Measurements from ENCODE around the gene AIG1. TPM values are rescaled to one million over a fixed set of nuclear protein-coding genes. Genes with fewer than 3 reads are reported as not detected.
"Not testable (repeated sequence)": the region's sequence is repeated elsewhere in the genome, so short reads cannot be mapped to it uniquely, and the experiment has no call there.

AIG1 gene, protein sequence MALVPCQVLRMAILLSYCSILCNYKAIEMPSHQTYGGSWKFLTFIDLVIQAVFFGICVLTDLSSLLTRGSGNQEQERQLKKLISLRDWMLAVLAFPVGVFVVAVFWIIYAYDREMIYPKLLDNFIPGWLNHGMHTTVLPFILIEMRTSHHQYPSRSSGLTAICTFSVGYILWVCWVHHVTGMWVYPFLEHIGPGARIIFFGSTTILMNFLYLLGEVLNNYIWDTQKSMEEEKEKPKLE
- 10 to 100 TPM; 11.9 to 13.5 TPM for total RNA-seq

DNA sequence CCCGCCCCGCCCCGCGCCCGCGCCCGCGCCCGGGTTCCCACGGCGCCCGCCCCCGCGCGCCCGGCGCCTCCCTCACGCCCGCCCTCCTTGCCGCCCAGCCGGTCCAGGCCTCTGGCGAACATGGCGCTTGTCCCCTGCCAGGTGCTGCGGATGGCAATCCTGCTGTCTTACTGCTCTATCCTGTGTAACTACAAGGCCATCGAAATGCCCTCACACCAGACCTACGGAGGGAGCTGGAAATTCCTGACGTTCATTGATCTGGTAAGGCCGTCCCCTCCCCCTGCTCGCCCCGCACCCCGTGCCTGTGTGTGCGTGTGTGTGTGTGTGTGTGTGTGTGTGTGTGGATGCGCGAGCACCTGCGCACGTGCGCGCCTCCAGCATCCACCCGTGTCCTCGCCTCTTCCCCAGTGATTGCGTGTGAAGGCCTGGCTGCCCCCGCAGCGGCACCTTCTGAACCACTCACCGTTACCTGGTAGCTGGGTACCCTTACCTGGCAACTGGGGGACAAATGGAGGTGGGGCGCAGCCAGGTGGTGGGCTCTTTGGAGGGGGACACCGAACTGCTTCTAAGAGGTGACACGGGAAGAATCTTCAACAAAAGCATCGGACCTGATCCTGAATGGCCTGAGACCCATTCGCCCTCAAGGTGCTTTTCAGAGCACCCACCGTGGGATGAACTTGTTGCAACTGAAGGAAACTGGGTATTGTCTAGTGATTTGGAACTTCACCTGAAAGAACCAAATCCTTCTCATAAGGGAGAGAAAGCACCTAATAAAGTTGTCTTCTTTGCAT lies at the start of gene AIG1:
Gene AIG1 (plus strand): TSS at position 84 of the 791 bp plus-strand sequence. CDS start 37 bp downstream, at position 121.
- H3K27ac ChIP-seq = peak within 1 kb of the TSS; percentile 95 to 97 (median 95)
- H3K4me1 ChIP-seq = peaks cover 13% of the 10 kb centered on the region
- WGBS, 2 donors = 3 to 5% methylated on average over 16 to 30 of the region's 50 CpGs
- peak within 1 kb of the TSS; percentile 54 to 64 for H3K4me3 ChIP-seq
- DNase-seq (peak in 1 of 4 donors; percentile 79), ATAC-seq (peak; percentile 45)
- no peaks in the 10 kb centered on the region for H3K36me3 ChIP-seq (replicated peaks in 1 of 2; ENCODE audit: insufficient read depth in 1 of 2, low read depth in 2 of 2)
- no peaks in the 10 kb centered on the region for H3K27me3 ChIP-seq
- H3K9me3 ChIP-seq = no peaks in the 10 kb centered on the region
- intact Hi-C loops (cut with DNase I) = no loop called here
- no peak for TF ChIP-seq POLR2A (IDR thresholded peaks at IDR 0.05)
- TF ChIP-seq, protein P1, sequence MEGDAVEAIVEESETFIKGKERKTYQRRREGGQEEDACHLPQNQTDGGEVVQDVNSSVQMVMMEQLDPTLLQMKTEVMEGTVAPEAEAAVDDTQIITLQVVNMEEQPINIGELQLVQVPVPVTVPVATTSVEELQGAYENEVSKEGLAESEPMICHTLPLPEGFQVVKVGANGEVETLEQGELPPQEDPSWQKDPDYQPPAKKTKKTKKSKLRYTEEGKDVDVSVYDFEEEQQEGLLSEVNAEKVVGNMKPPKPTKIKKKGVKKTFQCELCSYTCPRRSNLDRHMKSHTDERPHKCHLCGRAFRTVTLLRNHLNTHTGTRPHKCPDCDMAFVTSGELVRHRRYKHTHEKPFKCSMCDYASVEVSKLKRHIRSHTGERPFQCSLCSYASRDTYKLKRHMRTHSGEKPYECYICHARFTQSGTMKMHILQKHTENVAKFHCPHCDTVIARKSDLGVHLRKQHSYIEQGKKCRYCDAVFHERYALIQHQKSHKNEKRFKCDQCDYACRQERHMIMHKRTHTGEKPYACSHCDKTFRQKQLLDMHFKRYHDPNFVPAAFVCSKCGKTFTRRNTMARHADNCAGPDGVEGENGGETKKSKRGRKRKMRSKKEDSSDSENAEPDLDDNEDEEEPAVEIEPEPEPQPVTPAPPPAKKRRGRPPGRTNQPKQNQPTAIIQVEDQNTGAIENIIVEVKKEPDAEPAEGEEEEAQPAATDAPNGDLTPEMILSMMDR (IDR thresholded peaks at IDR 0.05) = no peak

GRCh38 chr6:143014764-143015163 lies 45.9 kb upstream of the AIG1 start:
- no peaks in the 10 kb centered on the region for H3K27me3 ChIP-seq
- no peak for ATAC-seq
- no peaks in the 10 kb centered on the region for H3K9me3 ChIP-seq
- H3K36me3 ChIP-seq (replicated peaks in 1 of 2; ENCODE audit: insufficient read depth in 1 of 2, low read depth in 2 of 2) = no peaks in the 10 kb centered on the region
- no peak overlapping the region for H3K27ac ChIP-seq
- TF ChIP-seq POLR2A (IDR thresholded peaks at IDR 0.05) = no peak
- TF ChIP-seq, protein P1 (IDR thresholded peaks at IDR 0.05) = no peak
- intact Hi-C loops (cut with DNase I) = no loop called here
- DNase-seq = no peak
- no peaks in the 10 kb centered on the region for H3K4me1 ChIP-seq
- no peak overlapping the region for H3K4me3 ChIP-seq
- WGBS, 2 donors = 68 to 73% methylated on average over 2 of the region's 2 CpGs

DNA sequence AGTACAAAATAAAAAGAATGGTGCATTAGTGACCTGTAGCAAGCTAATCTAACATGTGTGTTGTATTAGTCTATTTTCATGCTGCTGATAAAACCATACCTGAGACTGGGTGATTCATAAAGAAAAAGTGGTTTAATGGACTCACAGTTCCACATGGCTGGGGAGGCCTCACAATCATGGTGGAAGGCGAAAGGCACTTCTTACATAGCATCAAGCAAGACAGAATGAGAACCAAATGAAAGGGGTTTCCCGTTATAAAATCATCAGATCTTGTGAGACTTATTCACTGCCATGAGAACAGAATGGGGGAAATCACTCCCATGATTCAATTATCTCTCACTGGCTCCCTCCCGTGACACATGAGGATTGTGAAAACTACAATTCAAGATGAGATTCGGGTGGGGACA lies 45.4 kb upstream of the AIG1 start:
- ATAC-seq = no peak
- intact Hi-C loops (cut with DNase I) = no loop called here

DNA sequence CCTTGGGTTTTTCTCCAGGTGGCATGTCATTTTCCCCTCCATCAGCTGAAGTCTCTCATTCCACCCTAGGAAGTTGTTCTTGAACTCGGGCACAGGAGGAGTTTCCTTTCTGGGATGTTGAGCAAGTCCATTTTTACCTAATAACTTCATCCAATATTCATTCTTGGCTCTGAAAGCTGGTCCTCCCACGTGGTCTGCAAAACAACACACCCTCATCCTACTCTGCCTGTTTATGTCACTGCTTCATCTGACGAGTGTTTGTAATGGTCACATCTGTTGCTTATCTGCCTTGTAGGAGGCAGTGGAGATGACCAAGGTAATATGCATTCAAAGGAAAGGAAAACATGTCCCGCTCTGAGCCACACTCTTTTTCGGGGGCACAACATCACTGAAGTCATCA lies 41.7 kb upstream of the AIG1 start:
- no peaks in the 10 kb centered on the region for H3K27me3 ChIP-seq
- ATAC-seq (no peak), DNase-seq (no peak)
- no peak overlapping the region for H3K4me3 ChIP-seq
- no peak overlapping the region for H3K27ac ChIP-seq
- TF ChIP-seq, protein P1 (IDR thresholded peaks at IDR 0.05) = no peak
- no peak for TF ChIP-seq POLR2A (IDR thresholded peaks at IDR 0.05)
- intact Hi-C loops (cut with DNase I) = no loop called here
- H3K9me3 ChIP-seq = no peaks in the 10 kb centered on the region
- 55 to 60% methylated on average over 5 of the region's 5 CpGs for WGBS, 2 donors
- H3K4me1 ChIP-seq = no peaks in the 10 kb centered on the region
- no peaks in the 10 kb centered on the region for H3K36me3 ChIP-seq (replicated peaks in 1 of 2; ENCODE audit: insufficient read depth in 1 of 2, low read depth in 2 of 2)

More for the DNA sequence above, 45.4 kb upstream of the AIG1 start:
- H3K27ac ChIP-seq = no peak overlapping the region
- no peaks in the 10 kb centered on the region for H3K4me1 ChIP-seq
- H3K9me3 ChIP-seq = no peaks in the 10 kb centered on the region
- TF ChIP-seq POLR2A (IDR thresholded peaks at IDR 0.05) = no peak
- TF ChIP-seq, protein P1 (IDR thresholded peaks at IDR 0.05) = no peak
- no peaks in the 10 kb centered on the region for H3K27me3 ChIP-seq
- WGBS, 2 donors = 85 to 88% methylated on average over 4 of the region's 4 CpGs
- no peak overlapping the region for H3K4me3 ChIP-seq
- no peaks in the 10 kb centered on the region for H3K36me3 ChIP-seq (replicated peaks in 1 of 2; ENCODE audit: insufficient read depth in 1 of 2, low read depth in 2 of 2)
- DNase-seq = no peak

- H3K27ac ChIP-seq; H3K4me3 ChIP-seq; H3K36me3 ChIP-seq (replicated peaks in 1 of 2; ENCODE audit: insufficient read depth in 1 of 2, low read depth in 2 of 2); ATAC-seq; DNase-seq; H3K27me3 ChIP-seq; H3K4me1 ChIP-seq; intact Hi-C loops (cut with DNase I); H3K9me3 ChIP-seq: not testable (repeated sequence)
- 51 to 63% methylated on average over 2 of the region's 2 CpGs for WGBS, 2 donors
Measured at GRCh38 chr6:143020862-143021261, 39.8 kb upstream of the AIG1 start.

Data from body of pancreas (tissue), 4 donors.